Measurements from ENCODE around the gene CTNNA2.

The CTNNA2 gene

DNA sequence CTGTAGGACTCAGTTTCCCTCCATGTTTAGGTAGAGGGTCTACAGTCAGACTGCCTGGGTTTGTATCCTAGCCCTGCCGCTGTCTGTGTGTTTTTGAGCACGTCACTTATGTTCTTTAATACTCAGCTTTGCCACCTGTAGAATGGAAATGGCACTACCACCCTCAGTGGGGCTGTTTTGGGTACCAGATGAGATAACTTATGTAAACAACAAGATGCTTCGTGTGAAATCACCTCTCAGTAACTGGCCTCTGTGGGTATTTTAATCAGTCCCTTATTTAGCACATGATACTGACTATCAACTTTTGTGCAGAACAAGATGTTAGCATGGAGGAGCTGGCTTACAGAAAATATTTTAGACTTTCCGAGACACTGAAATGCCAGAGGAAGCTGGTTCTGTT is 495.7 kb downstream of the CTNNA2 start:
- Histone ChIP-seq H3K9ac (ENCODE audit: low read depth, low read length) (no peak overlapping the region), H3K4me2 (ENCODE audit: insufficient read depth, low read length) (no peak overlapping the region), H4K20me1 (ENCODE audit: insufficient read depth, low read length) (no peaks in the 10 kb centered on the region), H3K27ac (ENCODE audit: low read length) (no peak overlapping the region), H3K4me3 (ENCODE audit: low read depth in 1 of 2, low read length in 2 of 2) (no peak overlapping the region), H3K4me1 (ENCODE audit: insufficient read depth, low read length) (no peaks in the 10 kb centered on the region), H2AFZ (ENCODE audit: low read depth, low read length) (no peak overlapping the region), H3K9me3 (ENCODE audit: insufficient read depth, low read length, severe bottlenecking) (no peaks in the 10 kb centered on the region), H3K79me2 (ENCODE audit: insufficient read depth, low read length) (no peaks in the 10 kb centered on the region), H3K27me3 (ENCODE audit: insufficient read depth, low read length, poor library complexity) (peaks cover 3% of the 10 kb centered on the region), H3K36me3 (ENCODE audit: insufficient read depth, low read length) (no peaks in the 10 kb centered on the region)
- ATAC-seq (ENCODE audit: insufficient read depth, low read depth) (no peak), DNase-seq (no peak)
- no peak for TF ChIP-seq EZH2 (IDR thresholded peaks at IDR 0.05; ENCODE audit: borderline replicate concordance, low read depth, low read length, severe bottlenecking)
- TF ChIP-seq, protein P1, sequence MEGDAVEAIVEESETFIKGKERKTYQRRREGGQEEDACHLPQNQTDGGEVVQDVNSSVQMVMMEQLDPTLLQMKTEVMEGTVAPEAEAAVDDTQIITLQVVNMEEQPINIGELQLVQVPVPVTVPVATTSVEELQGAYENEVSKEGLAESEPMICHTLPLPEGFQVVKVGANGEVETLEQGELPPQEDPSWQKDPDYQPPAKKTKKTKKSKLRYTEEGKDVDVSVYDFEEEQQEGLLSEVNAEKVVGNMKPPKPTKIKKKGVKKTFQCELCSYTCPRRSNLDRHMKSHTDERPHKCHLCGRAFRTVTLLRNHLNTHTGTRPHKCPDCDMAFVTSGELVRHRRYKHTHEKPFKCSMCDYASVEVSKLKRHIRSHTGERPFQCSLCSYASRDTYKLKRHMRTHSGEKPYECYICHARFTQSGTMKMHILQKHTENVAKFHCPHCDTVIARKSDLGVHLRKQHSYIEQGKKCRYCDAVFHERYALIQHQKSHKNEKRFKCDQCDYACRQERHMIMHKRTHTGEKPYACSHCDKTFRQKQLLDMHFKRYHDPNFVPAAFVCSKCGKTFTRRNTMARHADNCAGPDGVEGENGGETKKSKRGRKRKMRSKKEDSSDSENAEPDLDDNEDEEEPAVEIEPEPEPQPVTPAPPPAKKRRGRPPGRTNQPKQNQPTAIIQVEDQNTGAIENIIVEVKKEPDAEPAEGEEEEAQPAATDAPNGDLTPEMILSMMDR (IDR thresholded peaks at IDR 0.05; ENCODE audit: borderline replicate concordance, extremely low read depth, low read length, poor library complexity, severe bottlenecking) = no peak

DNA sequence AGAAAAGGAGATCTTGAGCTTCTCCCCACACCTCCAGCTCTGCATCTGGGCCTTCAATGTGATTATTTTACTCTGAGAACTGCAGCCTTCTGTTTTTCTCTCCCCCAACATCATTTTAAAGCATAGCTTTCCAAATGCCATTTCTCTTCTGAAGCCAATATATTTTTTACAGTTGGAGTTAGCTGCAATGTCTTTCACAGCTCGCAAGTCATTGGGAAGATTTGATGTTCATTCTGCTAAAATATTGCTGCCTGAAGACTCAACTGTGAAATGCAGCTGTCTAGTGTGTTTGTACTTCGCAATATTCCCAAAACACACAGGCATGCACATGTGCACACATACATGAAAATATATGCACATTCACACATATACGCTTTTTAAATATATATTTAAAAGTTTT is 496.4 kb downstream of the CTNNA2 start:
- Histone ChIP-seq H3K79me2 (ENCODE audit: insufficient read depth, low read length) (no peaks in the 10 kb centered on the region), H3K4me2 (ENCODE audit: insufficient read depth, low read length) (no peak overlapping the region), H3K27me3 (ENCODE audit: insufficient read depth, low read length, poor library complexity) (peaks cover 3% of the 10 kb centered on the region), H3K9ac (ENCODE audit: low read depth, low read length) (no peak overlapping the region), H3K4me1 (ENCODE audit: insufficient read depth, low read length) (no peaks in the 10 kb centered on the region), H3K36me3 (ENCODE audit: insufficient read depth, low read length) (no peaks in the 10 kb centered on the region), H3K9me3 (ENCODE audit: insufficient read depth, low read length, severe bottlenecking) (no peaks in the 10 kb centered on the region), H2AFZ (ENCODE audit: low read depth, low read length) (no peak overlapping the region), H4K20me1 (ENCODE audit: insufficient read depth, low read length) (no peaks in the 10 kb centered on the region), H3K4me3 (ENCODE audit: low read depth in 1 of 2, low read length in 2 of 2) (no peak overlapping the region), H3K27ac (ENCODE audit: low read length) (no peak overlapping the region)
- TF ChIP-seq EZH2 (IDR thresholded peaks at IDR 0.05; ENCODE audit: borderline replicate concordance, low read depth, low read length, severe bottlenecking) = no peak
- TF ChIP-seq, protein P1 (IDR thresholded peaks at IDR 0.05; ENCODE audit: borderline replicate concordance, extremely low read depth, low read length, poor library complexity, severe bottlenecking) = no peak
- DNase-seq = no peak
- no peak for ATAC-seq (ENCODE audit: insufficient read depth, low read depth)

DNA sequence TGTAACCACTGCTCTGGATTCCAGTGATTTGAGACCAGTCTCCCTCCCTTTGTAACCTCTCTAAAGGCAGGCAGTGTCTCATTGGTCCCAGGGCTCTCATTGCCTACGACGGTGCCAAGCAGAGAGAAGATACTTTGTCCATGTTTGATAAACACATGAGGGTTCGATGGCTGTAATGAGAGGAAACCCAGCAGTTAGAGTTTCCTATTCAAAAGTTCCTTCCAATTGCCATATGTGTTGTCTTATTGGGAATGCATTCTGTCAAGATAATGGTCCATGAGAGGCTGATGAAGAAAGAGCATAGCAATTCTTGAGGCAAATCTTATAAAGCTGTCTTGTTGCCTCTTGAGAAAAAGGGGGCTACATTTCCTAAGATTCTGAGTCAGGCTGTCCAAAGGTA is 499.2 kb downstream of the CTNNA2 start:
- Histone ChIP-seq H3K4me1 (ENCODE audit: insufficient read depth, low read length) (no peaks in the 10 kb centered on the region), H3K27ac (ENCODE audit: low read length) (no peak overlapping the region), H3K9ac (ENCODE audit: low read depth, low read length) (no peak overlapping the region), H3K4me3 (ENCODE audit: low read depth in 1 of 2, low read length in 2 of 2) (no peak overlapping the region), H3K36me3 (ENCODE audit: insufficient read depth, low read length) (no peaks in the 10 kb centered on the region), H3K27me3 (ENCODE audit: insufficient read depth, low read length, poor library complexity) (no peaks in the 10 kb centered on the region), H3K9me3 (ENCODE audit: insufficient read depth, low read length, severe bottlenecking) (no peaks in the 10 kb centered on the region), H3K4me2 (ENCODE audit: insufficient read depth, low read length) (no peak overlapping the region), H4K20me1 (ENCODE audit: insufficient read depth, low read length) (no peaks in the 10 kb centered on the region), H2AFZ (ENCODE audit: low read depth, low read length) (no peak overlapping the region), H3K79me2 (ENCODE audit: insufficient read depth, low read length) (no peaks in the 10 kb centered on the region)
- ATAC-seq (ENCODE audit: insufficient read depth, low read depth) (no peak), DNase-seq (no peak)
- TF ChIP-seq, protein P1 (IDR thresholded peaks at IDR 0.05; ENCODE audit: borderline replicate concordance, extremely low read depth, low read length, poor library complexity, severe bottlenecking) = no peak
- TF ChIP-seq EZH2 (IDR thresholded peaks at IDR 0.05; ENCODE audit: borderline replicate concordance, low read depth, low read length, severe bottlenecking) = no peak

DNA sequence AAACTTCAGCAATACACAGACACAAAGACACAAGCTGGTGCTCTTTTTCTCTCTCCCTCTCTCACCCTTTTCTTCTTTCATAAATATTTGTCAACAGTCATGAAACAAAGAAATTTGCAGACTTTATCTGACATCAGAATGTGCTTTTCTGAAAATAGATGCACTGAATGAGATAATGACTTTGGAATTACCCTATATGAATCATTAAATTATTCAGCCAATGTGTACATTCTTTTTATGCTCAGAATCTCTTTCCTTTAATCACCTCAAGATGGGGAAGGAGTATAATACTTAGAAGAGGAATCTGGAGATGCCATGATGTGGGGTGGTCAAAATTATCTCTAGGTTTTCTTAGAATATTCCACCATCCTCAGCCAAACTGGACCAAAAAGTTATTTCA is 501.8 kb downstream of the CTNNA2 start:
- TF ChIP-seq, protein P1 (IDR thresholded peaks at IDR 0.05; ENCODE audit: borderline replicate concordance, extremely low read depth, low read length, poor library complexity, severe bottlenecking) = no peak
- TF ChIP-seq EZH2 (IDR thresholded peaks at IDR 0.05; ENCODE audit: borderline replicate concordance, low read depth, low read length, severe bottlenecking) = no peak
- H3K79me2 ChIP-seq (ENCODE audit: insufficient read depth, low read length) = no peaks in the 10 kb centered on the region
- H2AFZ ChIP-seq (ENCODE audit: low read depth, low read length) = no peak overlapping the region
- H3K9ac ChIP-seq (ENCODE audit: low read depth, low read length) = no peak overlapping the region
- no peaks in the 10 kb centered on the region for H4K20me1 ChIP-seq (ENCODE audit: insufficient read depth, low read length)
- H3K36me3 ChIP-seq (ENCODE audit: insufficient read depth, low read length) = no peaks in the 10 kb centered on the region
- H3K27me3 ChIP-seq (ENCODE audit: insufficient read depth, low read length, poor library complexity) = no peaks in the 10 kb centered on the region
- no peak for DNase-seq
- ATAC-seq (ENCODE audit: insufficient read depth, low read depth) = no peak
- no peaks in the 10 kb centered on the region for H3K9me3 ChIP-seq (ENCODE audit: insufficient read depth, low read length, severe bottlenecking)
- H3K4me1 ChIP-seq (ENCODE audit: insufficient read depth, low read length) = no peaks in the 10 kb centered on the region
- no peak overlapping the region for H3K4me3 ChIP-seq (ENCODE audit: low read depth in 1 of 2, low read length in 2 of 2)
- H3K27ac ChIP-seq (ENCODE audit: low read length) = no peak overlapping the region
- H3K4me2 ChIP-seq (ENCODE audit: insufficient read depth, low read length) = no peak overlapping the region
